ENCODE results near the gene DRD3.

Gene DRD3

DNA sequence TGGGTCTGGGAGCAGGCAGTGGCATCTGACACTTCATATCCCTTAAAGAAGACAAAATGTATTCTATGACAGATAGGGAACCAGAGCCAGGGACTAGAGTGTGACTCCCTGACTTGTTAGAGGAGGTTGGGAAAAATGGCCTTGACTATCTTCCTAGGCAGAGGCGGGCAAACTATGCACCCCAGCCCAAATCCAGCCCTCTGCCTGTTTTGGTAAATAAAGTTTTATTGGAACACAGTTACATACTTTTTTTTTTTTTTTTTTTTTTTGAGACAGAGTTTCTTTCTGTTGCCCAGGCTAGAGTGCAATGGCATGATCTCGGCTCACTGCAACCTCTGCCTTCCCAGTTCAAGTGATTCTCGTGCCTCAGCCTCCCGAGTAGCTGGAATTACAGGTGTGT lies 75.0 kb downstream of the DRD3 start:
- WGBS: 90% methylated on average over 4 of the region's 4 CpGs
- H3K36me3 ChIP-seq (ENCODE audit: control insufficient read depth in 1 of 2, insufficient read depth in 2 of 2, low read depth in 1 of 2, low read length in 2 of 2): no peaks in the 10 kb centered on the region
- no peak overlapping the region for H3K4me3 ChIP-seq (ENCODE audit: insufficient read depth in 1 of 2, low read depth in 1 of 2, low read length in 2 of 2)

DNA sequence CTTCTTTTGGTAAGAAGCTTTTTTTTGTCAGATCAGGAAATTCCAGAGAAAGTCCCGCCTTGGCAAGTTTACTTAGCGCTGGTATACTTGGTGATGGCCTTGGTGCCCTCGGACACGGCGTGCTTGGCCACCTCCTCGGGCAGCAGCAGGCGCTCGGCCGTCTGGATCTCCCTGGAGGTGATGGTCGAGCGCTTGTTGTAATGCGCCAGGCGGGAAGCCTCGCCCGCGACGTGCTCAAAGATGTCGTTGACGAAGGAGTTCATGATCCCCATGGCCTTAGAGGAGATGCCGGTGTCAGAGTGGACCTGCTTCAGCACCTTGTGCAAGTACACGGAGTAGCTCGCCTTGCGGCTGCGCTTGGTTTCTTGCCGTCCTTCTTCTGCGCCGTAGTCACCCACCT lies 75.7 kb downstream of the DRD3 start:
- Histone ChIP-seq H4K91ac (ENCODE audit: low read length) (no peak overlapping the region), H2AK5ac (ENCODE audit: low read length, severe bottlenecking) (no peak overlapping the region), H3K79me1 (replicated peaks; ENCODE audit: low read length, poor library complexity, severe bottlenecking) (no peaks in the 10 kb centered on the region), H2AFZ (ENCODE audit: low read depth, low read length) (no peak overlapping the region), H3K23ac (ENCODE audit: low read length in 2 of 2) (no peak overlapping the region), H3K27ac (ENCODE audit: low read length, poor library complexity, severe bottlenecking) (no peak overlapping the region), H3K18ac (ENCODE audit: low read depth in 1 of 2, low read length in 2 of 2) (no peak overlapping the region), H3K9ac (ENCODE audit: low read length) (no peak overlapping the region), H3K4me1 (ENCODE audit: control insufficient read depth, insufficient read depth, low read depth, low read length) (no peaks in the 10 kb centered on the region), H3K9me3 (ENCODE audit: control insufficient read depth, low read length) (no peaks in the 10 kb centered on the region), H3K27me3 (ENCODE audit: control insufficient read depth in 1 of 2, insufficient read depth in 1 of 2, low read length in 2 of 2) (no peaks in the 10 kb centered on the region), H2BK12ac (ENCODE audit: low read length in 2 of 2) (no peak overlapping the region), H2BK15ac (ENCODE audit: low read depth, poor library complexity, severe bottlenecking) (no peak overlapping the region), H2BK120ac (ENCODE audit: low read depth, low read length) (no peak overlapping the region), H3K4me2 (ENCODE audit: low read length, poor library complexity, severe bottlenecking) (no peak overlapping the region), H3K4me3 (ENCODE audit: insufficient read depth in 1 of 2, low read depth in 1 of 2, low read length in 2 of 2) (no peak overlapping the region), H2BK5ac (ENCODE audit: low read depth, low read length, poor library complexity, severe bottlenecking) (no peak overlapping the region), H4K8ac (ENCODE audit: low read length) (no peak overlapping the region), H3K14ac (ENCODE audit: low read length in 2 of 2) (no peak overlapping the region), H3K36me3 (ENCODE audit: control insufficient read depth in 1 of 2, insufficient read depth in 2 of 2, low read depth in 1 of 2, low read length in 2 of 2) (no peaks in the 10 kb centered on the region), H3K4ac (ENCODE audit: low read depth in 1 of 2, low read length in 2 of 2) (no peak overlapping the region)
- no peak for DNase-seq
- 94% methylated on average over 27 of the region's 27 CpGs for WGBS

More for the DNA sequence above, 75.0 kb downstream of the DRD3 start:
- no peak overlapping the region for H4K8ac ChIP-seq (ENCODE audit: low read length)
- no peaks in the 10 kb centered on the region for H3K79me1 ChIP-seq (replicated peaks; ENCODE audit: low read length, poor library complexity, severe bottlenecking)
- no peak overlapping the region for H2AFZ ChIP-seq (ENCODE audit: low read depth, low read length)
- H2BK5ac ChIP-seq (ENCODE audit: low read depth, low read length, poor library complexity, severe bottlenecking): no peak overlapping the region
- DNase-seq: no peak
- no peak overlapping the region for H3K18ac ChIP-seq (ENCODE audit: low read depth in 1 of 2, low read length in 2 of 2)
- H2BK12ac ChIP-seq (ENCODE audit: low read length in 2 of 2): no peak overlapping the region
- no peaks in the 10 kb centered on the region for H3K4me1 ChIP-seq (ENCODE audit: control insufficient read depth, insufficient read depth, low read depth, low read length)
- no peak overlapping the region for H2AK5ac ChIP-seq (ENCODE audit: low read length, severe bottlenecking)
- no peak overlapping the region for H3K4me2 ChIP-seq (ENCODE audit: low read length, poor library complexity, severe bottlenecking)
- no peak overlapping the region for H2BK120ac ChIP-seq (ENCODE audit: low read depth, low read length)
- H3K9me3 ChIP-seq (ENCODE audit: control insufficient read depth, low read length): no peaks in the 10 kb centered on the region
- no peak overlapping the region for H3K9ac ChIP-seq (ENCODE audit: low read length)
- no peak overlapping the region for H3K14ac ChIP-seq (ENCODE audit: low read length in 2 of 2)
- no peak overlapping the region for H2BK15ac ChIP-seq (ENCODE audit: low read depth, poor library complexity, severe bottlenecking)
- no peak overlapping the region for H3K4ac ChIP-seq (ENCODE audit: low read depth in 1 of 2, low read length in 2 of 2)
- H3K27ac ChIP-seq (ENCODE audit: low read length, poor library complexity, severe bottlenecking): no peak overlapping the region
- no peak overlapping the region for H3K23ac ChIP-seq (ENCODE audit: low read length in 2 of 2)
- no peak overlapping the region for H4K91ac ChIP-seq (ENCODE audit: low read length)
- H3K27me3 ChIP-seq (ENCODE audit: control insufficient read depth in 1 of 2, insufficient read depth in 1 of 2, low read length in 2 of 2): no peaks in the 10 kb centered on the region

DNA sequence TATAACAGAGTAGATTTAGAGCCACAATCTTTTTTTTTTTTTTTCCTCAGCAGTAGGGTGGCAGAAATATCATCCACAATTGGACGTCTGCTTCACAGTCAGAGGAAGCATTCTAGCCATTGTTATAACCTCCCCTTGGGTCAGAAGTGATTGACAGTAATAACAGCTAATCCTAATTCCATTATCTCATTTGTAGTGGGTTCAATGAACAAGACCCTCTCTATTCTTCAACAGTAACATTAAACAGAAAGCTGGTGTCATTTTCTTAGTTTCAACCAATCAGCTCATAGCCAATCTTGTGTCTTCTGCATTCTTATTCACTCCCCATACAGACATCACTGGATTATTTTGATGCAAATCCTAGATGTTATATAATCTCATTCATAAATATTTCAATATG lies 77.8 kb downstream of the DRD3 start:
- Histone ChIP-seq H3K14ac (ENCODE audit: low read length in 2 of 2) (no peak overlapping the region), H3K36me3 (ENCODE audit: control insufficient read depth in 1 of 2, insufficient read depth in 2 of 2, low read depth in 1 of 2, low read length in 2 of 2) (no peaks in the 10 kb centered on the region), H2AK5ac (ENCODE audit: low read length, severe bottlenecking) (no peak overlapping the region), H3K4me3 (ENCODE audit: insufficient read depth in 1 of 2, low read depth in 1 of 2, low read length in 2 of 2) (no peak overlapping the region), H3K9ac (ENCODE audit: low read length) (no peak overlapping the region), H2BK12ac (ENCODE audit: low read length in 2 of 2) (no peak overlapping the region), H3K4me1 (ENCODE audit: control insufficient read depth, insufficient read depth, low read depth, low read length) (no peaks in the 10 kb centered on the region), H3K79me1 (replicated peaks; ENCODE audit: low read length, poor library complexity, severe bottlenecking) (no peaks in the 10 kb centered on the region), H3K27me3 (ENCODE audit: control insufficient read depth in 1 of 2, insufficient read depth in 1 of 2, low read length in 2 of 2) (no peaks in the 10 kb centered on the region), H3K23ac (ENCODE audit: low read length in 2 of 2) (no peak overlapping the region), H3K4me2 (ENCODE audit: low read length, poor library complexity, severe bottlenecking) (no peak overlapping the region), H2BK120ac (ENCODE audit: low read depth, low read length) (no peak overlapping the region), H3K18ac (ENCODE audit: low read depth in 1 of 2, low read length in 2 of 2) (no peak overlapping the region), H3K4ac (ENCODE audit: low read depth in 1 of 2, low read length in 2 of 2) (no peak overlapping the region), H2BK15ac (ENCODE audit: low read depth, poor library complexity, severe bottlenecking) (no peak overlapping the region), H3K27ac (ENCODE audit: low read length, poor library complexity, severe bottlenecking) (no peak overlapping the region), H3K9me3 (ENCODE audit: control insufficient read depth, low read length) (no peaks in the 10 kb centered on the region), H2BK5ac (ENCODE audit: low read depth, low read length, poor library complexity, severe bottlenecking) (no peak overlapping the region), H4K8ac (ENCODE audit: low read length) (no peak overlapping the region), H4K91ac (ENCODE audit: low read length) (no peak overlapping the region), H2AFZ (ENCODE audit: low read depth, low read length) (no peak overlapping the region)
- no peak for DNase-seq
- WGBS: 88% methylated on average over 1 of the region's 1 CpG

DNA sequence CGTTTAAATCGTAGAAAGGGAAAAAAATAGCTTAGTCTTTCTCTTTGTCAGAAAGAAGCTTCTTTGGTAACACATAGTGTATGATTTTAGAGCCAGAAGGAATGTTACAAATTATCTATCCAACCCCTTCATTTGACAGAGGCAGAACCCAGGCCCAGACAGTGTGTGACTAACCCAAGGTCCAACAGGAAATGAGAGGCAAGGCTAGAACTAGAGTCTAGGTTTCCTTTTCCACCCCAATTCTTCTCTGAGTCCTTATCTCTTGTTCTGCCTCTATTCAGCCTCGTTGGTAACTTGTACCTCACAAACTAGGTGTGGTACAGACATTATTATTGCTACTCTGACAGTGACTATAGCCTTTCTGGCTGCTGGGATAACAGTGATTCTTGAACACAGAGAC lies 83.1 kb downstream of the DRD3 start:
- Histone ChIP-seq H3K4me2 (ENCODE audit: low read length, poor library complexity, severe bottlenecking) (no peak overlapping the region), H2BK12ac (ENCODE audit: low read length in 2 of 2) (no peak overlapping the region), H4K8ac (ENCODE audit: low read length) (no peak overlapping the region), H3K27ac (ENCODE audit: low read length, poor library complexity, severe bottlenecking) (no peak overlapping the region), H2AFZ (ENCODE audit: low read depth, low read length) (no peak overlapping the region), H3K9ac (ENCODE audit: low read length) (no peak overlapping the region), H3K23ac (ENCODE audit: low read length in 2 of 2) (no peak overlapping the region), H4K91ac (ENCODE audit: low read length) (no peak overlapping the region), H3K14ac (ENCODE audit: low read length in 2 of 2) (no peak overlapping the region), H3K27me3 (ENCODE audit: control insufficient read depth in 1 of 2, insufficient read depth in 1 of 2, low read length in 2 of 2) (no peaks in the 10 kb centered on the region), H3K9me3 (ENCODE audit: control insufficient read depth, low read length) (no peaks in the 10 kb centered on the region), H2BK5ac (ENCODE audit: low read depth, low read length, poor library complexity, severe bottlenecking) (no peak overlapping the region), H3K18ac (ENCODE audit: low read depth in 1 of 2, low read length in 2 of 2) (no peak overlapping the region), H3K4ac (ENCODE audit: low read depth in 1 of 2, low read length in 2 of 2) (no peak overlapping the region), H3K36me3 (ENCODE audit: control insufficient read depth in 1 of 2, insufficient read depth in 2 of 2, low read depth in 1 of 2, low read length in 2 of 2) (no peaks in the 10 kb centered on the region), H3K79me1 (replicated peaks; ENCODE audit: low read length, poor library complexity, severe bottlenecking) (no peaks in the 10 kb centered on the region), H2BK120ac (ENCODE audit: low read depth, low read length) (no peak overlapping the region), H2AK5ac (ENCODE audit: low read length, severe bottlenecking) (no peak overlapping the region), H2BK15ac (ENCODE audit: low read depth, poor library complexity, severe bottlenecking) (no peak overlapping the region), H3K4me3 (ENCODE audit: insufficient read depth in 1 of 2, low read depth in 1 of 2, low read length in 2 of 2) (no peak overlapping the region), H3K4me1 (ENCODE audit: control insufficient read depth, insufficient read depth, low read depth, low read length) (peaks cover 2% of the 10 kb centered on the region)
- WGBS: 92% methylated on average over 1 of the region's 3 CpGs
- no peak for DNase-seq
